HepG2 (cell line): ENCODE results near the gene MEX3C. TPM values are rescaled to one million over a fixed set of nuclear protein-coding genes. Genes with fewer than 3 reads are reported as not detected.

Experiments used
- ATAC-seq: fragments of 200-7000 bp; cut with Tn5 transposase; 3 replicates; pipeline ENCODE4 v1.9.1; 2020; ENCODE audit warnings: mild to moderate bottlenecking, moderate library complexity
- BruUV-seq: library from RNA; stranded (reverse); fragments of 400-500 nt; replicated peaks from 2 replicates; lab custom pipeline; 2021; lab: Mats Ljungman, UMichigan
- CTCF ChIA-PET: fragments of 300-600 bp; formaldehyde crosslinking; extraction: SDS; loops from one replicate; lab custom pipeline; 2021; ENCODE audit warnings: low total read pairs, inconsistent platforms, low intra/inter-chr PET ratio; lab: Yijun Ruan, JAX
- POLR2A ChIA-PET: fragments of 350-600 bp; sonication (Branson Sonifier 250); formaldehyde crosslinking; loops from one replicate; lab custom pipeline; 2020; ENCODE audit warnings: antibody characterized with exemption, inconsistent platforms; lab: Yijun Ruan, JAX
- DNase-seq: peaks from one replicate; pipeline ENCODE4 v3.0.0-alpha.2; 2015; ENCODE audit warnings: low spot score
- FAIRE-seq: peaks from 3 replicates; lab custom pipeline; 2011; peaks lifted over from hg19 to GRCh38; lab: Jason Lieb, UNC
- H2AFZ ChIP-seq: one replicate; pipeline ENCODE4 v1.6.1; 2011; ENCODE audit warnings: low read length, inconsistent platforms
- H3K27ac ChIP-seq: fragments of 300-600 bp; 3 replicates; pipeline ENCODE4 v1.8.0; 2011; ENCODE audit warnings: mixed run types, mild to moderate bottlenecking, mixed read lengths, low read length, inconsistent platforms; ENCODE audit not compliant: insufficient read depth; ENCODE audit errors: extremely low read length
- H3K27me3 ChIP-seq, 2 experiments: fragments of 200-600 bp in 1 of 2; 2 replicates in 1 of 2; 3 replicates in 1 of 2; pipeline versions ENCODE4 v1.6.0 to v1.8.0; 2011; ENCODE audit warnings: low read length in 2 of 2, mild to moderate bottlenecking in 2 of 2, moderate library complexity in 2 of 2, inconsistent platforms in 1 of 2; ENCODE audit not compliant: insufficient read depth in 2 of 2, control insufficient read depth in 1 of 2
- H3K36me3 ChIP-seq, 2 experiments: fragments of 200-600 bp in 1 of 2; replicated peaks in 1 of 2; 2 replicates in 1 of 2; 3 replicates in 1 of 2; pipeline versions ENCODE4 v1.5.1 to v1.8.0; 2011; ENCODE audit warnings: low read length in 2 of 2, inconsistent platforms in 1 of 2; ENCODE audit not compliant: insufficient read depth in 2 of 2, control insufficient read depth in 1 of 2
- H3K4me1 ChIP-seq: 2 replicates; pipeline ENCODE4 v1.5.1; 2012; ENCODE audit warnings: low read length, inconsistent platforms; ENCODE audit not compliant: insufficient read depth
- H3K4me2 ChIP-seq: 2 replicates; pipeline ENCODE4 v1.6.0; 2011; ENCODE audit warnings: low read depth, low read length, inconsistent platforms
- H3K4me3 ChIP-seq, 3 experiments: fragments of 200-600 bp in 1 of 3; sonication (generic), shearing (Covaris generic) in 1 of 3; replicated peaks in 1 of 3; 2 replicates each; pipeline ENCODE4 v1.5.1; 2011 to 2016; ENCODE audit warnings: low read length in 3 of 3, inconsistent platforms in 2 of 3, low read depth in 2 of 3, mild to moderate bottlenecking in 2 of 3, control low read depth in 1 of 3, mixed read lengths in 1 of 3; ENCODE audit not compliant: insufficient read depth in 1 of 3
- H3K79me2 ChIP-seq: one replicate; pipeline ENCODE4 v1.6.1; 2011; ENCODE audit warnings: low read length, inconsistent platforms; ENCODE audit not compliant: insufficient read depth
- H3K9ac ChIP-seq: 2 replicates; pipeline ENCODE4 v1.6.0; 2011; ENCODE audit warnings: mild to moderate bottlenecking, low read depth, low read length, inconsistent platforms; ENCODE audit not compliant: insufficient read depth
- H3K9me3 ChIP-seq: 2 replicates; pipeline ENCODE4 v1.5.1; 2012; ENCODE audit warnings: mild to moderate bottlenecking, low read length
- H4K20me1 ChIP-seq: 2 replicates; pipeline ENCODE4 v1.6.0; 2011; ENCODE audit warnings: inconsistent platforms, mild to moderate bottlenecking, low read length, moderate library complexity; ENCODE audit not compliant: insufficient read depth
- GMEB1 ChIP-seq: sonication (generic); formaldehyde crosslinking; IDR thresholded peaks from 2 replicates; pipeline ENCODE4 v1.5.1; 2020; ENCODE audit warnings: missing genetic modification reagents, mild to moderate bottlenecking, borderline replicate concordance
- HOXA3 ChIP-seq: sonication (generic); formaldehyde crosslinking; IDR thresholded peaks from 2 replicates; pipeline ENCODE4 v1.5.0; 2020; ENCODE audit warnings: missing genetic modification reagents
- KAT7 ChIP-seq: IDR thresholded peaks from 2 replicates; pipeline ENCODE4 v1.6.1; 2018; ENCODE audit warnings: borderline replicate concordance, missing compliant biosample characterization
- SALL2 ChIP-seq: sonication (generic); formaldehyde crosslinking; IDR thresholded peaks from 2 replicates; pipeline ENCODE4 v1.8.1; 2023; ENCODE audit warnings: mild to moderate bottlenecking, missing genetic modification reagents, inconsistent platforms
- SIN3A ChIP-seq: IDR thresholded peaks from 2 replicates; pipeline ENCODE4 v1.6.1; 2011; ENCODE audit warnings: low read depth, mild to moderate bottlenecking, control low read depth, low read length, borderline replicate concordance
- WGBS: methylation state at CpG from one replicate; pipeline ENCODE4 v1.1.6; 2017; ENCODE audit warnings: low lambda C conversion rate; 5-methylcytosine and 5-hydroxymethylcytosine counted together
- in situ Hi-C: cut with HindIII; loops from 2 replicates; pipeline ENCODE4 v1.10.0; 2017; ENCODE audit warnings: low pct_unique_long_range_greater_than_20kb; ENCODE audit not compliant: extremely low pct_ligation_motif_present
- intact Hi-C: fragments of 100-400 bp; cut with micrococcal nuclease; formaldehyde crosslinking; loops from one replicate; pipeline ENCODE4 v1.10.0; 2022; ENCODE audit not compliant: unreplicated experiment
- polyA plus RNA-seq, 8 experiments: library from polyadenylated mRNA; depleted of rRNA in 3 of 8; stranded (reverse) in 7 of 8; unstranded in 1 of 8; fragments of >200 nt; fragmentation: Illumina TruSeq in 4 of 8; extraction: Trizol in 4 of 8; gene quantifications; 2 replicates each; pipeline versions ENCODE4 v1.2.1 to v1.2.3, GENCODE V29; 2011 to 2016; ENCODE audit warnings: low read depth in 4 of 8, missing spikeins in 1 of 8, mixed read lengths in 1 of 8; ENCODE audit not compliant: insufficient read depth in 1 of 8
- total RNA-seq, 5 experiments: library from RNA; depleted of rRNA; stranded (reverse); fragments of >200 nt; fragmentation: Illumina TruSeq; extraction: Trizol; gene quantifications; 2 replicates each; pipeline ENCODE4 v1.2.3, GENCODE V29; 2016; ENCODE audit warnings: low read depth in 1 of 5
- TF ChIP-seq, protein P1 (sequence below): sonication (generic); formaldehyde crosslinking; IDR thresholded peaks from 2 replicates; pipeline ENCODE4 v1.8.0; 2022; ENCODE audit warnings: mild to moderate bottlenecking, missing genetic modification reagents

MEX3C gene
- total and polyA plus RNA-seq, 2 of the 13 experiments (the other 11 are each of a cell fraction or from before 2014, with no cell fraction given), result 34.8 to 36.4 TPM

- Histone ChIP-seq H3K4me1 (peaks cover 26% of the 10 kb centered on the region), H3K79me2 (no peaks in the 10 kb centered on the region), H3K4me2 (no peak overlapping the region), H3K36me3 (no peaks in the 10 kb centered on the region), H2AFZ (no peak overlapping the region), H3K27me3 (peaks cover 1 to 4% of the 10 kb centered on the region in 2 experiments; a peak in 2 of 5 replicates), H3K4me3 (no peak overlapping the region), H3K27ac (no peak overlapping the region), H4K20me1 (no peaks in the 10 kb centered on the region), H3K9ac (no peak overlapping the region), H3K9me3 (no peaks in the 10 kb centered on the region)
- 73% methylated on average over 15 of the region's 21 CpGs for WGBS
- ATAC-seq (no peak), FAIRE-seq (no peak), DNase-seq (no peak)
- no peak for TF ChIP-seq SIN3A
- TF ChIP-seq GMEB1, result no peak
- no peak for TF ChIP-seq HOXA3 (CRISPR knock-in tag)
- no peak for TF ChIP-seq SALL2
- TF ChIP-seq, protein P1, sequence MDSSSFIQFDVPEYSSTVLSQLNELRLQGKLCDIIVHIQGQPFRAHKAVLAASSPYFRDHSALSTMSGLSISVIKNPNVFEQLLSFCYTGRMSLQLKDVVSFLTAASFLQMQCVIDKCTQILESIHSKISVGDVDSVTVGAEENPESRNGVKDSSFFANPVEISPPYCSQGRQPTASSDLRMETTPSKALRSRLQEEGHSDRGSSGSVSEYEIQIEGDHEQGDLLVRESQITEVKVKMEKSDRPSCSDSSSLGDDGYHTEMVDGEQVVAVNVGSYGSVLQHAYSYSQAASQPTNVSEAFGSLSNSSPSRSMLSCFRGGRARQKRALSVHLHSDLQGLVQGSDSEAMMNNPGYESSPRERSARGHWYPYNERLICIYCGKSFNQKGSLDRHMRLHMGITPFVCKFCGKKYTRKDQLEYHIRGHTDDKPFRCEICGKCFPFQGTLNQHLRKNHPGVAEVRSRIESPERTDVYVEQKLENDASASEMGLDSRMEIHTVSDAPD, result no peak
- TF ChIP-seq KAT7 (CRISPR knock-in tag), result no peak
- intact Hi-C loops, result loop anchor here (5.0 kb wide), 1 partner anchor 55 kb away; no protein-coding TSS in a partner anchor
- ChIA-PET POLR2A (no interaction called here), CTCF (no interaction called here)
- no TSS peak for BruUV-seq
- in situ Hi-C loops, result no loop called here
Measured at GRCh38 chr18:51137026-51137729, 60.3 kb downstream of the MEX3C start.
